Activated CD8-positive, alpha-beta memory T cell treated with anti-CD3 and anti-CD28 coated beads, Interleukin-2, amount 50 U/mL, for 4 hours (primary cell): ENCODE results near the gene ADGRL2.

Experiments
- DNase-seq: peaks from one replicate; pipeline ENCODE4 v3.0.0-alpha.2; 2020

The ADGRL2 gene

DNA sequence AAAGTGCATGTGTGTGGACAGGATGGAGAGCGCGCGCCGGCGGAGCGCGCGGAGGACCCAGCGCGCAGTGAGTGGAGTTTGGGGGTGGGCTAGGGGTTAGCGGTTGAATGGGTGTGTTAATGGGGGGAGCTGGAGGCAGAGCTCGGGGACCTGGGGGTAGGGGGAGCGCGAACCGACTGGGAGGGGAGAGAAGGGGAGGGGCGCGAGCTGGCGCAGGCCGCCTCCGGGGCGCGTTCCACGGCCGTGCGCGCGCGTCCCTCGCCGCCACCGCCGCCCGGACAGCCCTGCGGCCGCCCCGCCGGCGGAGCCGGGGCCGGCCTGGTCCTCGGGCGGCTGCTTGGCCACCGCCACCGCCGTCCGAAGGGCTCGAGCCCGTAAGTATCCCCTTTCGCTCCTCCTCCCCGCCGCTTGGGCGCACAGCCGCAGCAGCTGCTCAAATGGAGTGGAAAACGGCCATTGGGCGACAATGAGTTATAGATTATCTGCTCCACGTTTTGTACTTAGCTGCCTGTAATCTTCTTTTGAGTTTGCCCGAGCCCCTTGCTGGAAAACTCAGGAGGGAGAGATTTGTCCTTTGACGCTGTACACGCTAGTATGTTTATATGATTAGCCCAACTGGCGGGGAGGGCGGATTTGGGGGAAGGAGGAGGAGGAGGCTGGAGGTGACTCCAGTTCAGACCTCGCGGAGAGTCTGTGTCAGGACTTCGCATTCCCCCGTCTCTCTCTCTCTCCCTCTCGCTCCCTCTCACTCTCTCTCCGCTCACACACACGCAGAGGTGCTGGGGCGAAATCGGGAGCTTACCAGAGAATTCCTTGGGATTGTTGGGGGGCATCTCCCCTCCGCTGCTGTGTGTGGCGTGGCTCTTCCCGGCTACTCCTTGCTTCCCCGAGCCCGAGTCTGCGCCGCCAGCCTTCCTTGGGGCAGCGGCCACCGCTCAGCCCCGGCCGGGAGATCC is at the start of gene ADGRL2:
Gene ADGRL2 (plus strand): TSS at position 240 of the 956 bp plus-strand sequence. CDS start 36,051 bp downstream, outside the sequence.
- DNase-seq = no peak

DNA sequence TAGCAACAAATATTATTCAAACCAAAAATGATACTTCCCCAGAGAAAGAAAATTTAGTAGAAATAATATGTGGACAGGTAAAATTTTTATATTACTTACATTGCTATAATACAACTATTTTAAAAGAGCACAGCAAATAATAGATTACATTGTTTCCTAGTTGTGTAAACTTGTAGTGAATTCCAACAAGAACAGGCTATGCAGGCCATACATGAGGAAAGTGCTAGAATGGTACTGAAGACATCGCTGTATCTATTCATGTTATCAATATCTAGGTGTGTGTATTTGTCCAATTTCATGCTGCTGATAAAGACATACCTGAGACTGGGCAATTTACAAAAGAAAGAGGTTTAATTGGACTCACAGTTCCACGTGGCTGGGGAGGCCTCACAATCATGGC is 47.9 kb upstream of the ADGRL2 start:
- no peak for DNase-seq

DNA sequence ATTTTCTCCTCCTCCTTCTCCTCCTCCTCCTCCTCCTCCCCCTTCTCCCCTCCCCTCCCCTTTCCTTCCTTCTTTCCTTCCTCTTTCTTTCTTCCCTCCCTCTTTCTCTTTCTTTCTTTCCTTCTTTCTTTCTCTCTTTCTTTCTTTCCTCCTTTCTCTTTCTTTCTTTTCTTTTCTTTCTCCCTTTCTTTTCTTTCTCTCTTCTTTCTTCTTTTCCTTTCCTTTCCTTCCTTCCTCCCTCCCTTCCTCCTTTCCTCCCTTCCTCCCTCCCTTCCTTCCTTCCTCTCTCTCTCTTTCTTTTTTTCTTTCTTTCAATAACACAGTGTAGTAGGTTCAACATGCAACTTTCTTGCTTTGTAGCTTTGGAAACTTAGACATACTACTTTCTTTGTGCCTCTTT is 46.3 kb upstream of the ADGRL2 start:
- DNase-seq = no peak

GRCh38 chr1:81756872-81757271 is 43.9 kb upstream of the ADGRL2 start:
- no peak for DNase-seq

- no peak for DNase-seq
Measured at GRCh38 chr1:81757398-81758020, 43.2 kb upstream of the ADGRL2 start.

- DNase-seq = no peak
Measured at GRCh38 chr1:81758181-81758580, 42.6 kb upstream of the ADGRL2 start.

DNA sequence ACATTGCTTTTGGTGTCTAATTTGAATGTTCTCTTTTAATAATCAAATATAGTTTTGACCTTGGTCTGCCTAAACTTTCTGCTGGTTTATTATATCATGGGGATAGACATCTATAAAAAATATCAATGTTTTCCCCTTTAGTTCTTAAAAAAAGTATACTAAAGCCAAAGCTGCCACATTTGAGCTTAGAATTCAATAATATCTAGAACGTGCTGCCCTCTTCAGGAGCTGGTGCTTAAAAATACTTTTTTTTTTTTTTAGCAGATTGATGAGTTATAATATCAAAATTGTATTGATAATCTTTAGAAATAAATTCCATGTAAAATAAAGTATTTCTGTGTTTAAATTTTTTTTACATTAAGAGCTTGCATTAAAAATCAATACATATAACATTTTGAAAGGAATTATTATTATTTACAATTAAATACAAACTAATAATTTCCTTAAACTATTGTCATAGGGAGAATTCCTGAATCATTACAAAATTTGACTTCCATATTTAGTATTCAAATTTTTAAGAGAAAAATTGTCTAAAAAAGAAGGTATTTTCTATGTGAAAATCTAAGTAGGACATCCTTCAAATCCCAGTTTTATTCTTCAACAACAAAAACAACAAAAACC is 40.1 kb upstream of the ADGRL2 start:
- no peak for DNase-seq

- no peak for DNase-seq
Measured at GRCh38 chr1:81775510-81775909, 25.2 kb upstream of the ADGRL2 start.

DNA sequence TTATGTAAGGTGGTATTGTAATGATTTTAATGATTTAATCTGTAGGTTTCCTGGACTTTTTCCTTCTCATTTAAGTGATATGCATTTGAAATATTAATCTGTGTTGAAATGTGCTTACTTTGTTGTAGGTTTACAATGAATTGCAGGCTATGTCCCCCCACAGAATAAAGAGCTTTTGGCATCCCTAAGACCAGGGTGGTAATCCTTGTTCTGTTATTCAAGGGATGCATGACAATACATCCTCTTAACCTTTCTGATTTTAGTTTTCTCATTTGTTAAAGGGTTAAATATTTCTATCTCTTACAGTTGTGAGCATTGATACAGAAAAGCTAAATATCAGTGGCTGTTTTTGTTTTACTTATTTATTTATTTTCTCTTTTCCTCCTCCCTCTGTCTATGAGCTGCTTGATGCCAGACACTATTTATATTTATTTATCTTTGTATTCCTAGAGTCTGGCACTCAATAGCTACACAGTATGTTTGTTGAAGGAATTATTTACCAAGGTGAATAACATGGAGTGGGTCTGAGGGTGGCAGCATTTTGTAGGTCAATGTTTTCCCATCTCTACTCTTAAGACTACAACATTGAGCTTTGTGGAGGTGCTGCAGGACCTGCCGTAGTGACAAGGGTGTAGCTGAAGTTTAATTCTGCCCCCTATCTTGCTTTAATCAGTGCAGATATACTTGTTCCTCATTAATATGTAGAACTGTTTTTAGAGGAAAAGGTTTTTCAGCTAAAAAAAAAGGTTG is 19.9 kb upstream of the ADGRL2 start:
- DNase-seq = no peak

DNA sequence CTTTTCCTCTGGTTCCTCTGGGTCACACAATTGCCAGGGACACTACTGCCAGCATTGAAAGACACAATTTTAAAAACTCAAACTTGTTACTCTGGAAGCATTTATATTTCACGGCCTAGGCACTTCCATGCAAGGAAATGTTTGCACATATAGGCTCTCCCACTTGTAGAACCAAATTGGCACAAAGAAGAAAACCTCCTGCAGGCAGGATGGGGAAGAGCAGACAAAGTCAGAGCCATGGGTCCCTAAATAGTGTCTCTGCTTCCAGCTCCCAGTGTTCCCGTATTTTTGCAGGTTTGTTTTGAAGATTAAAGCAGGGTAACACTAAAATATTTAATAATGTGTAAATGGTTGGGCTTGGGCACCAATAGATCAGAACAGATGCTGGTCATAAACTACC is 19.0 kb upstream of the ADGRL2 start:
- DNase-seq = no peak

GRCh38 chr1:81792184-81792583 is 8.6 kb upstream of the ADGRL2 start:
- no peak for DNase-seq

DNA sequence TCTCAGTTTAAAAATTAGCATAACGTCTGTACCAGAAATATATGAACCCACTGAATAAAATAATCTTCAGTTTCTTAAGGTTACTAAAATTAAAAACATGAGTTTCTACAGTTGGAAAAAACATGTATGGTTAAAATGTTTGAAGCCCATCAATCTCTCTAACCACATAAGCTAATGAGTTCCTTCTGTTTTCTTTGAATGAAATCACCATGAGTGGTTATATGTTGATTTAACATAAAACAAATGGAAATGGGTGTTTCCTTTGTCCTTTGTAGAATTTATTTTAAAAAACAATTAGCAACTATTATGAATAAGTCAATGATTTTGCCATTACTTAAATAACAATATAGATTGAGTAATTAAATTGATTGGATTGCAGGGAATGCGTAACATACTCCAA is 3.0 kb upstream of the ADGRL2 start:
- no peak for DNase-seq

- no peak for DNase-seq
Measured at GRCh38 chr1:81799939-81800694, 617 bp upstream of the ADGRL2 start.

DNA sequence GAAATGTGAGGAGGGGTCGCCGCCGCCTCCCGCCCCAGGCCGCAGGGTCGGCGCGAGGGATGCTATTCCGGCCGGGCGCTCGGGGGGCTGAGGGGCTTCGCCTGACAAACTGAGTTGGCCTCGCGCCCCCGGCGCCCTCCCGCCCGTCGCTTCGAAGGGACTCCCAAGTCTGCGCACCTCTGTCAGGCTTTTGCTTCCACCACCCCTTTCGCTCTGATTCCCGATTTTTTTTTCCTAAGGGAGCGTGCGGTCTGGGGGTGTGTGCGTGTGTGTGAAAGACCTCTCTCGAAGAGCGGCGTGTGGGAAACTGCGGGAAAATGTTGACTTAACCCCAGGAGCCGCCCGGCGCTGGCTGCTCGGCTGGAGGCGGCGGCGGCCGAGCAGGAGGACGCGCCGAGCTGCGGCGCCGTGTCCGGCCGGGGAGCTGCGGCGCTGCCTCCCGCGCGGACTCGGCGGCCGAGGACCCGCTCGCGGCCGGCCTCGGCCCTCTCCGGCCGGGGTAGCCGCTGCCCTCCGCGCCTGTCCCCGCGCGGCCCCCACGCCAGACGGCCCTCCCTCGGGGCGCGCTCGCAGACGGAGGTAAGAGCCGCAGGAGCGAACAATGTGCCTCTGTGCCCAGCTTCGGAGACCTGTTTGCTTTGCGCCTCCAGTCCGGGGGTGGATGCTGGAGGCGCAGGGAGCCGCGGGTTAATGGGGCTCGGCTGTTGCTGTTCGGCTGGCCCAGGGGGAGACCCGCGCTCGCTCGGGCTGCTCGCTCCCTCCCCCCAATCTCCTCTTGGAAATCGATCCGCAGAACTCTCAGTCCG is 1.1 kb downstream of the ADGRL2 start:
- no peak for DNase-seq

GRCh38 chr1:81802457-81802706 is 1.6 kb downstream of the ADGRL2 start:
- DNase-seq = no peak

DNA sequence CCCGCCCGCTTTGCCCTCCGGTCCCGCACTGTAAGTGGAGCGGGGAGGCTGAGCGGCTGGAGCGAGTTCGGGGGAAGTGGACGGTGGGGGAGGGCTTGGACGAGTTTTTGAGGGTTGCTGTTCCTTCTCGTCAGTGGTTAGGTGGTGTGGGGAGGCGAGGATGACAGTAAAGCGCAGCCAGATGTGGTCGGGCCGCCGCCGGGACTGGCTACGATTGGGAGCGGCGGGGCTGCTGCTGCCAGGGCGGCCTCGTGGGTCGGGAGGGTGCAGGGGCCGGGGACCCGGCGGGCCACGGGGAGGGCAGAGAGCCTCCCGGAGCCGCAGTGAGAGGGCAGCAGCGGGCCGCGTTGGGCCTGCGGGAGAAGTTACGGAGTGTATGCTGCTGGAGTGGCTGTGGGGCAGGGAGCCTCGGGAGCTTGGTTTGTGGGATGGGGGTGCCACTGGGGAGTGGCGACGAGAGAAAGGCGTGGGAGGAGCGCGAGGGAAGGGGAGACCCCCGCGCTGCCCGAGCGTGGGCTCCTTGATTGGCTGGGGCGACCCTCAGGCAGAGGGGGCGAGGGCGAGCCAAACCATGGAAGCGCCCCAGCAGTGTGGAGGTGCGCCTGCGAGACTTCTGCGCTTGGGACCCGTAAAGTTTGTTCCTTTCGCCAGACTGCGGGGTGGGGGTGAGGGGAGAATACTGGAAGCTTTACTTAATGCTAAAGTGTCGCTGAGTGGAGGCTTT is 2.1 kb downstream of the ADGRL2 start:
- DNase-seq = no peak

- DNase-seq = no peak
Measured at GRCh38 chr1:81803431-81804110, 2.8 kb downstream of the ADGRL2 start.

DNA sequence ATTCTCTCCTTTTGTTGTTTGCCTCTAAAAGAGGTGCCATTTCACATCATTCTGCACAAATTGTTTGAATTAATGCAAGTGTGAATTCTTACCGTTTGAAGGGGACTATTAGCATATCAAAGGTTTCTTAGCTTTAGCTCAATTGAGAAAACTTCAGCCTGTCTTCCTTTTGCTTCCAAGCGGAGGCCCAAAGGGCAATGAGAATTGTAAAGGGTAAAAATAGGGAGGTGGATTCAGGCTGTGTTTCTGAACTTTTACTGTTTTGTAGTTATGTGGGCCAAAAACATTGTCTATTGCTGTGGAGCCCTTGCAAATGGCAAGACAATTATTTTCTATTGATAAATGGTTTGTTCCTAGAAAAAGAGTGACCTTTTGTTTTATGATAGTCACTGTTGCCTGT is 3.6 kb downstream of the ADGRL2 start:
- no peak for DNase-seq

DNA sequence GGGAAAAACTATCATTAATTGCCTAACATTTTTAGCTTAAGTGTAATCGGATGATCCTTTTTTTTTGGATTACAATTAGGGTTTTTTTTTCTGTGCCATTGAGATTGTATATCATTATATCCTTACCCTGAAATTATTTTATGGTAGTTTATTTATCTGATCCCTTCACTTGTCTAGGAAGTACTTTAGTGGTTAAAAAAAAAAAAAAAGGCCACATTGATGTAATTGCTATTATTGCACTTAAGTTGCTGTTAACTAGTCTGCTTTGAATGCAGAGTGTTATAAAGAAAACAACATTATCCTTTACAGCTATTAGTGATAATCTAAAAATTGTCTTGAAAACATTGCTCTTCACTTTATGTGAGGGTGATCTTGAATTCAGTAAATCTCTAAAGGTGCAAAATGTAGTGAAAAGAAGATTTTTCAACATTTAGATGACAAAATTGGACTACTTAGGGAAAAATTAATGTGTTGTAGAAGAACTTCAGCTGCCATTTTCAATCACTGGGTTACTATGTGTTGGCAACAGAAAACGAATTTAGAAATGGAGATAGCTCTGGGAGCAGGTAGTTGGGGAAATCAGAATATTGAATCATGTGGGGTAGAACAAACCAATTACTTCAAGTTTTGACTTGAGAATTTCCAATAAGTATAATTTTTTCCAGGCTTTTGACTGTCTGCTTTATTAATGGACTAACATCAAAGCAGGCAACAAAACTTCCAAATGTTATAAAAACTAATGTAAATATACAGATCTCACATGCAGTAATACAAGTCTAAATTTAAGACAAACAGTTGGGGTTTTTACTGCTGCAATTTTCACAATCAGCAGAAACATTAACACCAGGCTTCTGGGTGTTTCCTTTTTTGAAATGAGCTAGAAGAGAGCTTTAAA is 5.0 kb downstream of the ADGRL2 start:
- no peak for DNase-seq

DNA sequence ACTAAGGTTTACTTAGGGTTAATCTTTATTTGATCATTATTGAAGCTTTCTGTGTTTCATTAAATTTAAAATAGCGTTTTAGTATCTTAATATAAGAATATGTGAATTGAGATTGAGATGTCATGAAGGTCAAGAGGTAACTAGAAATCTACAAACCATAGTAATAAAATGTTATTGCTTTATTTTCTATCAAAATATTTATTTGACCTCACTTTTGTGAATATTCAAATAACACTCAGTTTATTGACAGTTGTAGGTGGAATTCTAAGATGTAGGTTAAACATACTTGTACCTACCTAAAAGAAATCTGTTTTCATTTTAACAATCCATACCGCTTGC is 5.7 kb downstream of the ADGRL2 start:
- no peak for DNase-seq
